Measurements from ENCODE around the gene SEMA3E. TPM values are rescaled to one million over a fixed set of nuclear protein-coding genes. Genes with fewer than 3 reads are reported as not detected.

SEMA3E gene
- total and polyA plus RNA-seq, 7 experiments from 2014 or later, result not detected

DNA sequence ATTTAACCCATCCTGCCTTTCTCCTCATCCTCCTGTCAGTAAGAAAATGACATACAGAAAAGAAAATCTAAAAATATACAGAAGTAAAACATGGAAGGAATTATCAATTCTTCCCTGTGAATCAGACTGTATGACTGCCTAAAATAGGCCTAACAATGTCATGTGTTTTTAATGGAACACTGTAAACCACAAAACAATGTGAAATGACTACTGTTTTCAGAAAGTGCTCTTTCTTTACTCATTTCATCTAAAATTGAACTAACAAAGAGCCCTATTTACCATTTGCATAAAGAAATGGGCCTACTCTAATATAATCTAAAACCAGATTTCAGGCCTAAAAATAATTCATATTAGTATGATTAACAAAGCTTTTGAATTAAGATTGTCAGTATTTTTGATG is 35.7 kb downstream of the SEMA3E start:
- DNase-seq (no peak), ATAC-seq (no peak)
- H3K27me3 ChIP-seq (ENCODE audit: control insufficient read depth in 2 of 2, insufficient read depth in 2 of 2, low read length in 2 of 2), result no peaks in the 10 kb centered on the region
- no peak overlapping the region for H3K27ac ChIP-seq (ENCODE audit: low read depth, low read length)
- Mint-ChIP-seq H3K27ac (no peak overlapping the region), H3K27me3 (no peaks in the 10 kb centered on the region), H3K9me3 (peaks cover 0 to 9% (median 0%) of the 10 kb centered on the region in 11 donors), H3K4me1 (peaks cover 0 to 1% (median 0%) of the 10 kb centered on the region in 7 donors), H3K4me3 (no peak overlapping the region), H3K36me3 (no peaks in the 10 kb centered on the region)
- H3K9me3 ChIP-seq (ENCODE audit: control insufficient read depth in 2 of 3, low read length in 3 of 3), result no peaks in the 10 kb centered on the region
- ChIA-PET CTCF (no interaction called here), POLR2A (no interaction called here)
- H3K36me3 ChIP-seq (ENCODE audit: control insufficient read depth in 2 of 3, insufficient read depth in 3 of 3, low read length in 3 of 3), result no peaks in the 10 kb centered on the region
- no peak overlapping the region for H3K4me3 ChIP-seq (ENCODE audit: low read length)
- no peaks in the 10 kb centered on the region for H3K4me1 ChIP-seq (ENCODE audit: control insufficient read depth in 2 of 2, insufficient read depth in 2 of 2, low read length in 2 of 2)
- intact Hi-C loops (cut with micrococcal nuclease), result no loop called here

DNA sequence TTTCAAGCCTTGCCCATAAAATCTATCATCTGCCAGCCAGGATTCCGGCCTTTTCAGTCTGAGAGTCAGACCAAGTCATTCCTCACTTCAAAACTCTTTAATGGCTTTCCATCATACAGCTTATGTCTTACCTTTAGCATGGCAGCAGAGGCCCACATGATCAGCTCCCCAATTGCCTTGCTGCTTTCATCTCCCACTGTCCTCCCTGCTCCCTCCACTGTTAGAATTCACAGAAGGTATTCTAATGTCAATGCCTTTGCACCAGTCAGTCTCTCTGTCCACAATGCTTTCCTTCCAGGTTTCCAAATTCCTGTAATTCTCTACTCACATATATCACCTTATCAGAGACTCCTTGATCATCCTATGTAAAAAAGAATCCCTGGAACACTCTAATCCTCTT is 37.2 kb downstream of the SEMA3E start:
- H3K36me3 Mint-ChIP-seq, result no peaks in the 10 kb centered on the region
- no peaks in the 10 kb centered on the region for H3K27me3 Mint-ChIP-seq
- POLR2A ChIA-PET, result no interaction called here
- H3K4me3 ChIP-seq (ENCODE audit: low read length), result no peak overlapping the region
- H3K9me3 Mint-ChIP-seq, result peaks cover 0 to 6% (median 0%) of the 10 kb centered on the region in 11 donors
- no peaks in the 10 kb centered on the region for H3K27me3 ChIP-seq (ENCODE audit: control insufficient read depth in 2 of 2, insufficient read depth in 2 of 2, low read length in 2 of 2)
- DNase-seq (no peak), ATAC-seq (no peak)
- no peaks in the 10 kb centered on the region for H3K36me3 ChIP-seq (ENCODE audit: control insufficient read depth in 2 of 3, insufficient read depth in 3 of 3, low read length in 3 of 3)
- CTCF ChIA-PET, result no interaction called here
- H3K27ac Mint-ChIP-seq, result no peak overlapping the region
- H3K4me1 ChIP-seq (ENCODE audit: control insufficient read depth in 2 of 2, insufficient read depth in 2 of 2, low read length in 2 of 2), result no peaks in the 10 kb centered on the region
- H3K9me3 ChIP-seq (ENCODE audit: control insufficient read depth in 2 of 3, low read length in 3 of 3), result no peaks in the 10 kb centered on the region
- H3K4me3 Mint-ChIP-seq, result no peak overlapping the region
- intact Hi-C loops (cut with micrococcal nuclease), result no loop called here
- no peak overlapping the region for H3K27ac ChIP-seq (ENCODE audit: low read depth, low read length)
- no peaks in the 10 kb centered on the region for H3K4me1 Mint-ChIP-seq

DNA sequence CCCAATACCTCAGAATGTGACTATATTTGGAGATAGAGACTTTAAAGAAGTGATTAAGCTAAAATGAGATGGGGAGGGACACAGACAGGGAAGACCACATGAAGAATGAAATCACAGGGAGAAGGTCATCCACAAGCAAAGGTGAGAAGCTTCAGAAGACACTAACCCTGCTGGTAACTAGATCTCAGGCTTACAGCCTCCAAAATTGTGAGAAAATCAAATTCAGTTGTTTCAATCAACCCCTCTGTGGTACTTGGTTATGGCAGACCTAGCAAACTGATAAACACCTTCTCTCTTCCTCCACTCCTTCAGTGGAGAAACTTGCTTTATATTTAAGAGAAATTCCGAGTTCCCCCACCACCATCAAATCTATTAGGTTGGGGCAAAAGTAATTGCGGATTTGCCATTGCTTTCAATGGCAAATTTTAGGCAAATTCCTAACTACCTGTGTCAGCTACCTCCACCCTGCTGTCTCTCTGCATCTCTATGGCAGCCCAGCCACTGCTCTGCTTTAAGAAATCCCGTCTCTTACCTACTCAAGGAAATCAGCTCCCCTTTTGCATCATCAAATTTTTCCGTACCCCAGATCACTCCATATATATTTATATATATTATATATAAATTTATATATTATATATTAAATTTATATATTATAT is 38.2 kb downstream of the SEMA3E start:
- H3K36me3 Mint-ChIP-seq, result no peaks in the 10 kb centered on the region
- no peak for ATAC-seq
- Histone ChIP-seq H3K9me3 (ENCODE audit: control insufficient read depth in 2 of 3, low read length in 3 of 3) (no peaks in the 10 kb centered on the region), H3K27ac (ENCODE audit: low read depth, low read length) (no peak overlapping the region), H3K4me1 (ENCODE audit: control insufficient read depth in 2 of 2, insufficient read depth in 2 of 2, low read length in 2 of 2) (no peaks in the 10 kb centered on the region), H3K36me3 (ENCODE audit: control insufficient read depth in 2 of 3, insufficient read depth in 3 of 3, low read length in 3 of 3) (no peaks in the 10 kb centered on the region), H3K4me3 (ENCODE audit: low read length) (no peak overlapping the region), H3K27me3 (ENCODE audit: control insufficient read depth in 2 of 2, insufficient read depth in 2 of 2, low read length in 2 of 2) (no peaks in the 10 kb centered on the region)
- H3K27me3 Mint-ChIP-seq, result no peaks in the 10 kb centered on the region
- H3K27ac Mint-ChIP-seq, result no peak overlapping the region
- ChIA-PET CTCF (no interaction called here), POLR2A (no interaction called here)
- intact Hi-C loops (cut with micrococcal nuclease), result no loop called here
- no peaks in the 10 kb centered on the region for H3K4me1 Mint-ChIP-seq
- peaks cover 0 to 6% (median 0%) of the 10 kb centered on the region in 11 donors for H3K9me3 Mint-ChIP-seq
- no peak for DNase-seq
- H3K4me3 Mint-ChIP-seq, result no peak overlapping the region

DNA sequence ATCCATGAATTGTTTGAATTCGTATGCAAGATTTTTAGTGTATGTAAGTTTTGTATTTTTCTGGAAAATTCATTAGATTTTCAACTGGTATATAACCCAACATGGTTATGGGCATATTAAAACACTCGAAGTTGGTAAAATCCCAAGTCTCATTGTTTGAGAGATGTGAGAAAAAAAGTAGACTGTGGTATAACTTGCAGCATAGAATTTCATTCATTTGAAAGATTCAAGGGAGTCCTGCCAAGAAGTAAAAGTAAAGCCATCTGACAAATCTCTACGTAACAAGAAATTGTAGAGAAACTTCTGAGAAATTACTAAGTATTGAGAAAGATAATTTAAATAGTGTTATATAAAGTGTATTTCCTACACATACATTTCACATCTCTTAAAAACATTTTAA is 40.2 kb downstream of the SEMA3E start:
- intact Hi-C loops (cut with micrococcal nuclease), result no loop called here
- ATAC-seq (no peak), DNase-seq (no peak)
- Mint-ChIP-seq H3K36me3 (no peaks in the 10 kb centered on the region), H3K27me3 (no peaks in the 10 kb centered on the region), H3K4me3 (no peak overlapping the region), H3K27ac (no peak overlapping the region), H3K4me1 (no peaks in the 10 kb centered on the region), H3K9me3 (peaks cover 0 to 10% (median 0%) of the 10 kb centered on the region in 11 donors)
- H3K9me3 ChIP-seq (ENCODE audit: control insufficient read depth in 2 of 3, low read length in 3 of 3), result no peaks in the 10 kb centered on the region
- no peak overlapping the region for H3K27ac ChIP-seq (ENCODE audit: low read depth, low read length)
- H3K4me1 ChIP-seq (ENCODE audit: control insufficient read depth in 2 of 2, insufficient read depth in 2 of 2, low read length in 2 of 2), result no peaks in the 10 kb centered on the region
- H3K36me3 ChIP-seq (ENCODE audit: control insufficient read depth in 2 of 3, insufficient read depth in 3 of 3, low read length in 3 of 3), result no peaks in the 10 kb centered on the region
- POLR2A ChIA-PET, result no interaction called here
- CTCF ChIA-PET, result interaction anchor here (0.6 kb wide), 1 partner anchor 27 kb away, joined by 3 read pairs; no protein-coding TSS in a partner anchor
- no peaks in the 10 kb centered on the region for H3K27me3 ChIP-seq (ENCODE audit: control insufficient read depth in 2 of 2, insufficient read depth in 2 of 2, low read length in 2 of 2)
- H3K4me3 ChIP-seq (ENCODE audit: low read length), result no peak overlapping the region

DNA sequence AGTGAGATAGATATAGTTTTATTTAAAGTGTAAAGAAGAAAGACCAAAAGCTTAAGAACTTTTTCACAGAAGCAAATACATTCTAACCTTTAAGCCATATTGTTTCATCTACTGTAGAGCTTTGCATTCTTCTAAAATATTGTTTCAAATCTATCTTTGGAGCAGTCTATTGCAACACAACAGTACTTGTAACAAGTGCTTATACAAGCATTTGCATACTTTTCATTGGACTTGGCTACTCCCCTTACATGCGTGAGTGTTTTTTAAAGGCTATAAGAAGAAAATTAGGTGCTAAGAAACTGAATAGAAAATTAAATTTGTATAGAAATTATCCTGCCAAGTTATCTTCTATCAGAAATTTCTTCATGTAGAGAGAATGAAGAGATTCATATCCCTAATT is 45.3 kb downstream of the SEMA3E start:
- ChIA-PET CTCF (no interaction called here), POLR2A (no interaction called here)
- peaks cover 0 to 9% (median 0%) of the 10 kb centered on the region in 11 donors for H3K9me3 Mint-ChIP-seq
- DNase-seq (no peak), ATAC-seq (no peak)
- intact Hi-C loops (cut with micrococcal nuclease), result no loop called here
- H3K27ac Mint-ChIP-seq, result no peak overlapping the region
- Histone ChIP-seq H3K36me3 (ENCODE audit: control insufficient read depth in 2 of 3, insufficient read depth in 3 of 3, low read length in 3 of 3) (no peaks in the 10 kb centered on the region), H3K9me3 (ENCODE audit: control insufficient read depth in 2 of 3, low read length in 3 of 3) (no peaks in the 10 kb centered on the region), H3K4me1 (ENCODE audit: control insufficient read depth in 2 of 2, insufficient read depth in 2 of 2, low read length in 2 of 2) (no peaks in the 10 kb centered on the region), H3K27ac (ENCODE audit: low read depth, low read length) (no peak overlapping the region), H3K4me3 (ENCODE audit: low read length) (no peak overlapping the region), H3K27me3 (ENCODE audit: control insufficient read depth in 2 of 2, insufficient read depth in 2 of 2, low read length in 2 of 2) (no peaks in the 10 kb centered on the region)
- H3K27me3 Mint-ChIP-seq, result no peaks in the 10 kb centered on the region
- no peaks in the 10 kb centered on the region for H3K4me1 Mint-ChIP-seq
- H3K36me3 Mint-ChIP-seq, result no peaks in the 10 kb centered on the region
- H3K4me3 Mint-ChIP-seq, result no peak overlapping the region

DNA sequence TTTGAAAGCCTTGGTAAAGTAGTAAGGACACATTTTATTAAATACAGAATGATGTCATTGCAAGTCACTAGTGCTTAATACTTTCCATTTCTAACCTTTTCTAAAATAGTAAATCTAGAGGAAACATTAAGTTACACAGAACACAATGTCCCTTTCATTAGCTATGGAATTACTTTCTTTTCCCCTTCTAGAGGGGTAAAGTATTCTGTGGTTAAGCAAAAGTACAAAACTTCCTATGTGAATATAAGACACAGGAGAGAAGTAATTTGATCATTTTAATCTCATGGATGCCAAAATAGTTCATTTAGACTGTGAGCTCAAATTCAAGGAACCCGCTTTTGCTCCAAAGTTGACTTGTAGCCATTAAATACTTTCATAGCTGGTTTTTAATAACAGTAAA is 49.8 kb downstream of the SEMA3E start:
- Histone ChIP-seq H3K4me3 (ENCODE audit: low read length) (no peak overlapping the region), H3K27me3 (ENCODE audit: control insufficient read depth in 2 of 2, insufficient read depth in 2 of 2, low read length in 2 of 2) (no peaks in the 10 kb centered on the region), H3K4me1 (ENCODE audit: control insufficient read depth in 2 of 2, insufficient read depth in 2 of 2, low read length in 2 of 2) (no peaks in the 10 kb centered on the region), H3K27ac (ENCODE audit: low read depth, low read length) (no peak overlapping the region), H3K9me3 (ENCODE audit: control insufficient read depth in 2 of 3, low read length in 3 of 3) (no peaks in the 10 kb centered on the region), H3K36me3 (ENCODE audit: control insufficient read depth in 2 of 3, insufficient read depth in 3 of 3, low read length in 3 of 3) (no peaks in the 10 kb centered on the region)
- Mint-ChIP-seq H3K4me1 (no peaks in the 10 kb centered on the region), H3K4me3 (no peak overlapping the region), H3K9me3 (peaks cover 0 to 9% (median 0%) of the 10 kb centered on the region in 11 donors), H3K36me3 (no peaks in the 10 kb centered on the region), H3K27me3 (no peaks in the 10 kb centered on the region), H3K27ac (no peak overlapping the region)
- DNase-seq (no peak), ATAC-seq (no peak)
- POLR2A ChIA-PET, result no interaction called here
- CTCF ChIA-PET, result no interaction called here
- intact Hi-C loops (cut with micrococcal nuclease), result no loop called here

DNA sequence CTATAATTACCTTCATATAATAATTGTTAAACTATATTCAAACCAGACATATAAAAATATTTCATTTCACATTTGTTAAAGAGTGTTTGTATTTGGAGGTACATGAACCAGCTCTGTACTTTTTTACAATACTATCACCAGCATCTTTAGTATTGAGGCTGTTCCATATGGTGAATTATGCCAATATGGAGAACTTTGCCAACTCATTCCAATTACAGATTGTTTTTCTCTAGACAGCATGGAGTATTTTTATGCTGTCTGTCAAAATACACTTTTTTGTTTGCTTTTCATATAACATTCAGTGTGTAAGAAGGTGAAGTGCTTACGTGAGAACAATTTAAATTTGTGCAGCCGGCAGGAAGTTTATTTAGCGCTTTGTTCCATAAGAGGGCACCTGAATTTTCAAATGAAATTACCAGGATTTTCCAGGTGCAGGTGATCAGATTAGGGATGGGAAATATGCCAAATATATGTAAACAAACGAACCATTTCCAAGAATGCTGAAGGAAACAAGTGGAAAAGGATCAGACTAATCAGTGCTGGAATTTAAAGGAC is 54.9 kb downstream of the SEMA3E start:
- H3K9me3 Mint-ChIP-seq, result peaks cover 0 to 9% (median 0%) of the 10 kb centered on the region in 11 donors
- H3K4me1 Mint-ChIP-seq, result no peaks in the 10 kb centered on the region
- no peak overlapping the region for H3K4me3 Mint-ChIP-seq
- no peaks in the 10 kb centered on the region for H3K27me3 Mint-ChIP-seq
- ChIA-PET POLR2A (no interaction called here), CTCF (no interaction called here)
- Histone ChIP-seq H3K4me1 (ENCODE audit: control insufficient read depth in 2 of 2, insufficient read depth in 2 of 2, low read length in 2 of 2) (no peaks in the 10 kb centered on the region), H3K4me3 (ENCODE audit: low read length) (no peak overlapping the region), H3K36me3 (ENCODE audit: control insufficient read depth in 2 of 3, insufficient read depth in 3 of 3, low read length in 3 of 3) (no peaks in the 10 kb centered on the region), H3K27ac (ENCODE audit: low read depth, low read length) (no peak overlapping the region), H3K27me3 (ENCODE audit: control insufficient read depth in 2 of 2, insufficient read depth in 2 of 2, low read length in 2 of 2) (no peaks in the 10 kb centered on the region), H3K9me3 (ENCODE audit: control insufficient read depth in 2 of 3, low read length in 3 of 3) (no peaks in the 10 kb centered on the region)
- H3K36me3 Mint-ChIP-seq, result no peaks in the 10 kb centered on the region
- DNase-seq (no peak), ATAC-seq (no peak)
- intact Hi-C loops (cut with micrococcal nuclease), result no loop called here
- H3K27ac Mint-ChIP-seq, result no peak overlapping the region
